ENCODE results near the gene DLGAP5.

DNA sequence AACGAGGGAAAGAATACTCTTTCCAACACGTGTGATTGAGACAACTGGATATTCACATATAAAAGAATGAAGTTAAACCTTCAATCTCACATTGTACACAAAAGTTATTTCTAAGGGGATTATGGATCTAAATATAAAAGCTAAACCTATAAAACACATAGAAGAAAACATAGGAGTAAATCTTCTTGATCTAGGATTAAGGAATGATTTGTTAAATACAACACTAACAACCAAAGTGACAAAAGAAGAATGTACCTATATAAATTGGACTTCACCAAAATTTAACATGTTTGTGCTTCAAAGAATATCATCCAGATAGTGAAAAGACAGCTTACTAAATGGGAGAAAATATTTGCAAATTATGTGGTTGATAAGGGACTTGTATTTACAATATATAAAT is 36.9 kb upstream of the DLGAP5 start:
- TF ChIP-seq POLR2A (IDR thresholded peaks at IDR 0.05) = no peak
- TF ChIP-seq, protein P1, sequence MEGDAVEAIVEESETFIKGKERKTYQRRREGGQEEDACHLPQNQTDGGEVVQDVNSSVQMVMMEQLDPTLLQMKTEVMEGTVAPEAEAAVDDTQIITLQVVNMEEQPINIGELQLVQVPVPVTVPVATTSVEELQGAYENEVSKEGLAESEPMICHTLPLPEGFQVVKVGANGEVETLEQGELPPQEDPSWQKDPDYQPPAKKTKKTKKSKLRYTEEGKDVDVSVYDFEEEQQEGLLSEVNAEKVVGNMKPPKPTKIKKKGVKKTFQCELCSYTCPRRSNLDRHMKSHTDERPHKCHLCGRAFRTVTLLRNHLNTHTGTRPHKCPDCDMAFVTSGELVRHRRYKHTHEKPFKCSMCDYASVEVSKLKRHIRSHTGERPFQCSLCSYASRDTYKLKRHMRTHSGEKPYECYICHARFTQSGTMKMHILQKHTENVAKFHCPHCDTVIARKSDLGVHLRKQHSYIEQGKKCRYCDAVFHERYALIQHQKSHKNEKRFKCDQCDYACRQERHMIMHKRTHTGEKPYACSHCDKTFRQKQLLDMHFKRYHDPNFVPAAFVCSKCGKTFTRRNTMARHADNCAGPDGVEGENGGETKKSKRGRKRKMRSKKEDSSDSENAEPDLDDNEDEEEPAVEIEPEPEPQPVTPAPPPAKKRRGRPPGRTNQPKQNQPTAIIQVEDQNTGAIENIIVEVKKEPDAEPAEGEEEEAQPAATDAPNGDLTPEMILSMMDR (IDR thresholded peaks at IDR 0.05) = no peak

All from esophagus squamous epithelium (tissue), 4 donors.